ENCODE measurements around the gene PPP1R13B.

The PPP1R13B gene

GRCh38 chr14:103863245-103863644, 15.9 kb upstream of the PPP1R13B start:
- no peak overlapping the region for H3K4me3 ChIP-seq (ENCODE audit: low read length)
- TF ChIP-seq, protein P1, sequence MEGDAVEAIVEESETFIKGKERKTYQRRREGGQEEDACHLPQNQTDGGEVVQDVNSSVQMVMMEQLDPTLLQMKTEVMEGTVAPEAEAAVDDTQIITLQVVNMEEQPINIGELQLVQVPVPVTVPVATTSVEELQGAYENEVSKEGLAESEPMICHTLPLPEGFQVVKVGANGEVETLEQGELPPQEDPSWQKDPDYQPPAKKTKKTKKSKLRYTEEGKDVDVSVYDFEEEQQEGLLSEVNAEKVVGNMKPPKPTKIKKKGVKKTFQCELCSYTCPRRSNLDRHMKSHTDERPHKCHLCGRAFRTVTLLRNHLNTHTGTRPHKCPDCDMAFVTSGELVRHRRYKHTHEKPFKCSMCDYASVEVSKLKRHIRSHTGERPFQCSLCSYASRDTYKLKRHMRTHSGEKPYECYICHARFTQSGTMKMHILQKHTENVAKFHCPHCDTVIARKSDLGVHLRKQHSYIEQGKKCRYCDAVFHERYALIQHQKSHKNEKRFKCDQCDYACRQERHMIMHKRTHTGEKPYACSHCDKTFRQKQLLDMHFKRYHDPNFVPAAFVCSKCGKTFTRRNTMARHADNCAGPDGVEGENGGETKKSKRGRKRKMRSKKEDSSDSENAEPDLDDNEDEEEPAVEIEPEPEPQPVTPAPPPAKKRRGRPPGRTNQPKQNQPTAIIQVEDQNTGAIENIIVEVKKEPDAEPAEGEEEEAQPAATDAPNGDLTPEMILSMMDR (IDR thresholded peaks at IDR 0.05; ENCODE audit: insufficient read depth, low read depth, low read length, missing control alignments) = no peak

DNA sequence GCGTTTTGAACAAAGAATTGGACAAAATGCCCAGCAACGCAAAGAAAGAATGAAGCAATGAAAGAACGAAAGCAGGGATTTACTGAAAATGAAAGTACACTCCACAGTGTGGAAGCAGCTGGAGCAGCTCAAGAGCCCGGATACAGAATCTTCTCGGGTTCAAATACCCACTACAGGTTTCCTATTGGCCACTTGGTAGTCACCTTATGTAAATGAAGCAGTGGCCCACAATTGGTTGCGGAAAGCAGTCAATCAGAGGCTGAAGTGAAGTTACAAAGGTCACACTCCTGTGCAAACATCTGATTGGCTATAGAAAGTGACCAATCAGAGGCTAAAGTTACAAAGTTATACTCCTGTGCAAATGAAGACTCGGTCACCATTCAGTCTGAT, 15.0 kb upstream of the PPP1R13B start:
- H3K4me3 ChIP-seq (ENCODE audit: low read length) = no peak overlapping the region
- no peak for DNase-seq (ENCODE audit: low read depth)
- TF ChIP-seq, protein P1 (IDR thresholded peaks at IDR 0.05; ENCODE audit: insufficient read depth, low read depth, low read length, missing control alignments) = no peak

More at GRCh38 chr14:103863245-103863644, 15.9 kb upstream of the PPP1R13B start:
- no peak for DNase-seq (ENCODE audit: low read depth)

GRCh38 chr14:103861413-103862392, 14.3 kb upstream of the PPP1R13B start:
- DNase-seq (ENCODE audit: low read depth) = no peak
- TF ChIP-seq, protein P1 (IDR thresholded peaks at IDR 0.05; ENCODE audit: insufficient read depth, low read depth, low read length, missing control alignments) = no peak
- no peak overlapping the region for H3K4me3 ChIP-seq (ENCODE audit: low read length)

- DNase-seq (ENCODE audit: low read depth) = no peak
- TF ChIP-seq, protein P1 (IDR thresholded peaks at IDR 0.05; ENCODE audit: insufficient read depth, low read depth, low read length, missing control alignments) = no peak
Measured at GRCh38 chr14:103859416-103860202, 12.2 kb upstream of the PPP1R13B start.

DNA sequence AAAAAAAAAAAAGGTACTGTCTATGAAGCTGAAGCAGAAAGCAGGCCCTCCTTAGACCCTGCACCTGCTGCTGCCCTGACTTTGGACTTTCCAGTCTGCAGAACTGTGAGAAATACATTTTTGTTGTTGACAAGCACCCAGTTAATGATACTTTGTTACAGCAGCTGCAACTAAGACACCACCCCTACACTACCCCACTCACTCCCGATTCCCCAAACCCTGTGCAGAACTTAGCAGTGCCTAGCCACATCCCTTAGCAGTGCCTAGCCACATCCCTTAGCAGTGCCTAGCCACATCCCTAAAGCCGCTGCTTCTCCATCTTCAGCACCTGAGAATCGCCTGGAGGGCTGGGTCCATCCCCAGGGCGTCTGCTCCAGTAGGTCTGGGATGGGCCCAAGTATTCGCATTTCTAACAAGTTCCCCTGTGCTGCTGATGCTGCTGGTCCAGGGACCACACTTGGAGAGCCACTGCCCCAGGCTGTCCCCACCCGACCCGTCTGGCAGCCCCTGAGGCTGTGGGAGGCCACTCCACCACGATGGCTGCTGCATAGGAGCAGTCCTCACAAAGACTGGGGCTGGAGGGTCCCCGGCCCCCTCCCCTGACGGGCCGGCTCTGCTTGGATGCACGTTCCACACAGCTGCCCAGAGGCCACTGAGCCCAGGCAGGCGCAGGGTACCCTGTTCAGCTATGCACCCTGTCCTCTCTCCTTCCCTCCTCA, 10.8 kb upstream of the PPP1R13B start:
- TF ChIP-seq, protein P1 (IDR thresholded peaks at IDR 0.05; ENCODE audit: insufficient read depth, low read depth, low read length, missing control alignments) = no peak
- no peak for DNase-seq (ENCODE audit: low read depth)
- no peak overlapping the region for H3K4me3 ChIP-seq (ENCODE audit: low read length)

More at GRCh38 chr14:103859416-103860202, 12.2 kb upstream of the PPP1R13B start:
- H3K4me3 ChIP-seq (ENCODE audit: low read length) = no peak overlapping the region

DNA sequence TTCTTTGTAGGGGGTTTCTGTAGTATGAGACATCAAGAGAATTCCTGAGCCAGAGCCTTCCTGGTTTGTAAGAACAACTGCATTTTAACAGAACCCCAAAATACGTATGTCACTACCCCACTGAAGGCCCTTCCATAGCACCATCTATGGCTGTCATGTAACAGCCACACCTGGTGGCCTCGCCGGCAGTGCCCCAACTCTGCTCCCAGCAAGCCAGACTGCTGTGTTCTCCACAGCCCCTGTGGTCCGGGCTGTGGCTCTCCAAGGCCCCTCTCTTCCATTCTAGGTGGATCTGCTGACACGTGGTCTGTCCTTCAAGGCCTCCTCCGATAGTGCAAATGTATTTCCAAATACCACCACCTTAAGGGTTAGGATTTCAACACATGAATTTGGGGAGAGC, 9.9 kb upstream of the PPP1R13B start:
- TF ChIP-seq, protein P1 (IDR thresholded peaks at IDR 0.05; ENCODE audit: insufficient read depth, low read depth, low read length, missing control alignments) = no peak
- no peak for DNase-seq (ENCODE audit: low read depth)
- no peak overlapping the region for H3K4me3 ChIP-seq (ENCODE audit: low read length)

All from epithelial cell of esophagus (primary cell).